WTC11 (cell line): Measurements from ENCODE around the gene AHSG. TPM values are rescaled to one million over a fixed set of nuclear protein-coding genes. Genes with fewer than 3 reads are reported as not detected.

ENCODE experiments used
- ATAC-seq: fragments of 200-7000 bp; cut with Tn5 transposase; 2 replicates; pipeline ENCODE4 v1.10.0; 2021; ENCODE audit warnings: mild to moderate bottlenecking, moderate library complexity
- CTCF ChIA-PET: fragments of 300-600 bp; sonication (Branson Sonifier 250); formaldehyde crosslinking; loops from one replicate; lab custom pipeline; 2021; ENCODE audit warnings: antibody characterized with exemption; lab: Charles Lee
- POLR2A ChIA-PET: fragments of 350-600 bp; sonication (Branson Sonifier 250); formaldehyde crosslinking; loops from one replicate; lab custom pipeline; 2021; ENCODE audit warnings: antibody characterized with exemption; lab: Charles Lee
- DNase-seq: peaks from one replicate; pipeline ENCODE4 v3.0.0; 2021; ENCODE audit warnings: low spot score
- H3K27ac Mint-ChIP-seq: 2 replicates; pipeline ENCODE4 v1.8.0; 2021; ENCODE audit warnings: mixed read lengths
- H3K27me3 Mint-ChIP-seq: 2 replicates; pipeline ENCODE4 v1.8.0; 2021; ENCODE audit warnings: low read depth, mild to moderate bottlenecking, moderate library complexity, mixed read lengths
- H3K36me3 Mint-ChIP-seq: 2 replicates; pipeline ENCODE4 v1.8.0; 2021; ENCODE audit warnings: mixed read lengths
- H3K4me1 Mint-ChIP-seq: 2 replicates; pipeline ENCODE4 v1.8.0; 2022; ENCODE audit warnings: mixed read lengths
- H3K4me3 Mint-ChIP-seq: 2 replicates; pipeline ENCODE4 v1.8.0; 2021; ENCODE audit warnings: mild to moderate bottlenecking, moderate library complexity, mixed read lengths
- H3K9me3 Mint-ChIP-seq: 2 replicates; pipeline ENCODE4 v1.8.0; 2021; ENCODE audit warnings: mixed read lengths
- ELF4 ChIP-seq: sonication (generic); formaldehyde crosslinking; IDR thresholded peaks from 2 replicates; pipeline ENCODE4 v1.8.1; 2022; ENCODE audit warnings: low read depth, mild to moderate bottlenecking, moderate library complexity, missing genetic modification reagents
- FOXJ3 ChIP-seq: sonication (generic); formaldehyde crosslinking; IDR thresholded peaks from 2 replicates; pipeline ENCODE4 v1.9.0; 2021; ENCODE audit warnings: missing genetic modification reagents, mild to moderate bottlenecking, borderline replicate concordance
- FOXK1 ChIP-seq: sonication (generic); formaldehyde crosslinking; IDR thresholded peaks from 2 replicates; pipeline ENCODE4 v1.8.0; 2022; ENCODE audit warnings: mild to moderate bottlenecking, moderate library complexity, missing genetic modification reagents
- GABPB1 ChIP-seq: sonication (generic); formaldehyde crosslinking; IDR thresholded peaks from 2 replicates; pipeline ENCODE4 v1.8.1; 2023; ENCODE audit warnings: mild to moderate bottlenecking, missing genetic modification reagents
- GRHL2 ChIP-seq: fragments of 250-450 bp; sonication (Bioruptor Pico); IDR thresholded peaks from 2 replicates; pipeline ENCODE4 v1.8.0; 2022; ENCODE audit warnings: mild to moderate bottlenecking, moderate library complexity; ENCODE audit not compliant: insufficient replicate concordance, severe bottlenecking
- KAT7 ChIP-seq: sonication (generic); formaldehyde crosslinking; IDR thresholded peaks from 2 replicates; pipeline ENCODE4 v1.8.1; 2023; ENCODE audit warnings: missing genetic modification reagents, mild to moderate bottlenecking, borderline replicate concordance
- MXD4 ChIP-seq: fragments of 250-450 bp; sonication (Bioruptor Pico); IDR thresholded peaks from 2 replicates; pipeline ENCODE4 v1.8.0; 2021; ENCODE audit warnings: mild to moderate bottlenecking, moderate library complexity, borderline replicate concordance
- PRRX2 ChIP-seq: fragments of 250-450 bp; sonication (Bioruptor Pico); IDR thresholded peaks from 2 replicates; pipeline ENCODE4 v1.8.0; 2021; ENCODE audit warnings: mild to moderate bottlenecking
- ZBTB21 ChIP-seq: sonication (generic); formaldehyde crosslinking; IDR thresholded peaks from 2 replicates; pipeline ENCODE4 v1.8.1; 2023; ENCODE audit warnings: mild to moderate bottlenecking, missing genetic modification reagents, borderline replicate concordance
- ZNF121 ChIP-seq: sonication (generic); formaldehyde crosslinking; IDR thresholded peaks from 2 replicates; pipeline ENCODE4 v1.8.0; 2023; ENCODE audit warnings: missing genetic modification reagents
- ZNF219 ChIP-seq: sonication (generic); formaldehyde crosslinking; IDR thresholded peaks from 2 replicates; pipeline ENCODE4 v1.8.0; 2023; ENCODE audit warnings: missing genetic modification reagents, mild to moderate bottlenecking, borderline replicate concordance
- total RNA-seq: library from RNA; stranded (reverse); gene quantifications from 3 replicates; pipeline ENCODE4 v1.2.3, GENCODE V29; 2021
- TF ChIP-seq, protein P1 (sequence below): sonication (generic); formaldehyde crosslinking; conservative IDR thresholded peaks from 2 replicates; pipeline ENCODE4 v1.8.1; 2023; ENCODE audit warnings: mild to moderate bottlenecking, low read depth, missing genetic modification reagents, moderate library complexity
- TF ChIP-seq, protein P2 (sequence below): fragments of 250-450 bp; sonication (Bioruptor Pico); IDR thresholded peaks from 2 replicates; pipeline ENCODE4 v1.9.0; 2021; ENCODE audit warnings: mild to moderate bottlenecking
- TF ChIP-seq, protein P3 (sequence below): fragments of 250-450 bp; sonication (Bioruptor Pico); IDR thresholded peaks from 2 replicates; pipeline ENCODE4 v1.8.0; 2021; ENCODE audit warnings: mild to moderate bottlenecking
- TF ChIP-seq, protein P4 (sequence below): sonication (generic); formaldehyde crosslinking; IDR thresholded peaks from 2 replicates; pipeline ENCODE4 v1.8.1; 2023; ENCODE audit warnings: mild to moderate bottlenecking, missing genetic modification reagents, moderate library complexity
- TF ChIP-seq, protein P5 (sequence below): sonication (generic); formaldehyde crosslinking; IDR thresholded peaks from 2 replicates; pipeline ENCODE4 v1.8.0; 2023; ENCODE audit warnings: missing genetic modification reagents, mild to moderate bottlenecking, borderline replicate concordance
- TF ChIP-seq, protein P6 (sequence below): sonication (generic); formaldehyde crosslinking; IDR thresholded peaks from 2 replicates; pipeline ENCODE4 v1.8.1; 2022; ENCODE audit warnings: missing genetic modification reagents, borderline replicate concordance
- TF ChIP-seq, protein P7 (sequence below): fragments of 250-450 bp; sonication (Bioruptor Pico); IDR thresholded peaks from 2 replicates; pipeline ENCODE4 v1.9.0; 2021; ENCODE audit warnings: moderate library complexity, mild to moderate bottlenecking, inconsistent platforms, borderline replicate concordance
- TF ChIP-seq, protein P8 (sequence below): sonication (generic); formaldehyde crosslinking; IDR thresholded peaks from 2 replicates; pipeline ENCODE4 v1.8.0; 2022; ENCODE audit warnings: mild to moderate bottlenecking, missing genetic modification reagents

The AHSG gene
- total RNA-seq, 1 experiment from 2014 or later: 1.9 TPM

DNA sequence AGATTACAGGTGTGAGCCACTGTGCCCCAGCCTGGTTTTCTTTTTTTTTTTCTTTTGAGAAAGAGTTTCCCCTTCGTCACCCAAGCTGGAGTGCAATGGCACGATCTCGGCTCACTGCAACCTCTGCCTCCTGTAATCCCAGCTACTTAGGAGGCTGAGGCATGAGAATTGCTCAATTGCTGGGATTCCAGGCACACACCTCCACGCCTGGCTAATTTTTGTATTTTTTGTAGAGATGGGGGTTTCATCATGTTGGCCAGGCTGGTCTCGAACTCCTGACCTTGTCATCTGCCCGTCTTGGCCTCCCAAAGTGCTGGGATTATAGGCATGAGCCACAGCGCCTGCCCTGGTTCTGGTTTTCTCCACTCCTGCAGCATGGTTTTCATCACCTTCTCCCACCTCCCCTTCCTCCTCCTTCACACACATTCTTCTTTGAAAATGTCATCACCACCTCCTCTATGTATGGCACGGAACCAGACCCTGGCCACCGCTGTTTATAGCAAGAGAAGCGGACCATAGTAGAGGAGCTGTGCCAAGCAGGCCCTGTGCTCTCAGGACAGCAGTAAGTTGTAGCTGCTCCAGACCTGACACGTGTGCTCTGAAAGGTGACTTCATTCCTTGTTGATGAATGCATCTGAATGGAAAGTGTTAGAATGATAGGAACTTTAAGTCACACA is 14.6 kb upstream of the AHSG start:
- DNase-seq: no peak
- Mint-ChIP-seq H3K36me3 (no peaks in the 10 kb centered on the region), H3K9me3 (no peaks in the 10 kb centered on the region), H3K4me3 (no peak overlapping the region), H3K27ac (no peak overlapping the region), H3K27me3 (peaks cover 6% of the 10 kb centered on the region; the same call in 1 of the 2 replicates), H3K4me1 (peaks cover 6% of the 10 kb centered on the region)
- TF ChIP-seq, protein P1, sequence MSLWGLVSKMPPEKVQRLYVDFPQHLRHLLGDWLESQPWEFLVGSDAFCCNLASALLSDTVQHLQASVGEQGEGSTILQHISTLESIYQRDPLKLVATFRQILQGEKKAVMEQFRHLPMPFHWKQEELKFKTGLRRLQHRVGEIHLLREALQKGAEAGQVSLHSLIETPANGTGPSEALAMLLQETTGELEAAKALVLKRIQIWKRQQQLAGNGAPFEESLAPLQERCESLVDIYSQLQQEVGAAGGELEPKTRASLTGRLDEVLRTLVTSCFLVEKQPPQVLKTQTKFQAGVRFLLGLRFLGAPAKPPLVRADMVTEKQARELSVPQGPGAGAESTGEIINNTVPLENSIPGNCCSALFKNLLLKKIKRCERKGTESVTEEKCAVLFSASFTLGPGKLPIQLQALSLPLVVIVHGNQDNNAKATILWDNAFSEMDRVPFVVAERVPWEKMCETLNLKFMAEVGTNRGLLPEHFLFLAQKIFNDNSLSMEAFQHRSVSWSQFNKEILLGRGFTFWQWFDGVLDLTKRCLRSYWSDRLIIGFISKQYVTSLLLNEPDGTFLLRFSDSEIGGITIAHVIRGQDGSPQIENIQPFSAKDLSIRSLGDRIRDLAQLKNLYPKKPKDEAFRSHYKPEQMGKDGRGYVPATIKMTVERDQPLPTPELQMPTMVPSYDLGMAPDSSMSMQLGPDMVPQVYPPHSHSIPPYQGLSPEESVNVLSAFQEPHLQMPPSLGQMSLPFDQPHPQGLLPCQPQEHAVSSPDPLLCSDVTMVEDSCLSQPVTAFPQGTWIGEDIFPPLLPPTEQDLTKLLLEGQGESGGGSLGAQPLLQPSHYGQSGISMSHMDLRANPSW: no peak
- TF ChIP-seq, protein P2, sequence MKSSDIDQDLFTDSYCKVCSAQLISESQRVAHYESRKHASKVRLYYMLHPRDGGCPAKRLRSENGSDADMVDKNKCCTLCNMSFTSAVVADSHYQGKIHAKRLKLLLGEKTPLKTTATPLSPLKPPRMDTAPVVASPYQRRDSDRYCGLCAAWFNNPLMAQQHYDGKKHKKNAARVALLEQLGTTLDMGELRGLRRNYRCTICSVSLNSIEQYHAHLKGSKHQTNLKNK: no peak
- no peak for TF ChIP-seq GRHL2 (CRISPR knock-in tag)
- TF ChIP-seq, protein P3, sequence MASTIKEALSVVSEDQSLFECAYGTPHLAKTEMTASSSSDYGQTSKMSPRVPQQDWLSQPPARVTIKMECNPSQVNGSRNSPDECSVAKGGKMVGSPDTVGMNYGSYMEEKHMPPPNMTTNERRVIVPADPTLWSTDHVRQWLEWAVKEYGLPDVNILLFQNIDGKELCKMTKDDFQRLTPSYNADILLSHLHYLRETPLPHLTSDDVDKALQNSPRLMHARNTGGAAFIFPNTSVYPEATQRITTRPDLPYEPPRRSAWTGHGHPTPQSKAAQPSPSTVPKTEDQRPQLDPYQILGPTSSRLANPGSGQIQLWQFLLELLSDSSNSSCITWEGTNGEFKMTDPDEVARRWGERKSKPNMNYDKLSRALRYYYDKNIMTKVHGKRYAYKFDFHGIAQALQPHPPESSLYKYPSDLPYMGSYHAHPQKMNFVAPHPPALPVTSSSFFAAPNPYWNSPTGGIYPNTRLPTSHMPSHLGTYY (CRISPR knock-in tag): no peak
- TF ChIP-seq, protein P4, sequence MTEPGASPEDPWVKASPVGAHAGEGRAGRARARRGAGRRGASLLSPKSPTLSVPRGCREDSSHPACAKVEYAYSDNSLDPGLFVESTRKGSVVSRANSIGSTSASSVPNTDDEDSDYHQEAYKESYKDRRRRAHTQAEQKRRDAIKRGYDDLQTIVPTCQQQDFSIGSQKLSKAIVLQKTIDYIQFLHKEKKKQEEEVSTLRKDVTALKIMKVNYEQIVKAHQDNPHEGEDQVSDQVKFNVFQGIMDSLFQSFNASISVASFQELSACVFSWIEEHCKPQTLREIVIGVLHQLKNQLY: no peak
- no peak; the same call in 1 of the 2 replicates for TF ChIP-seq GABPB1 (CRISPR knock-in tag)
- TF ChIP-seq, protein P5, sequence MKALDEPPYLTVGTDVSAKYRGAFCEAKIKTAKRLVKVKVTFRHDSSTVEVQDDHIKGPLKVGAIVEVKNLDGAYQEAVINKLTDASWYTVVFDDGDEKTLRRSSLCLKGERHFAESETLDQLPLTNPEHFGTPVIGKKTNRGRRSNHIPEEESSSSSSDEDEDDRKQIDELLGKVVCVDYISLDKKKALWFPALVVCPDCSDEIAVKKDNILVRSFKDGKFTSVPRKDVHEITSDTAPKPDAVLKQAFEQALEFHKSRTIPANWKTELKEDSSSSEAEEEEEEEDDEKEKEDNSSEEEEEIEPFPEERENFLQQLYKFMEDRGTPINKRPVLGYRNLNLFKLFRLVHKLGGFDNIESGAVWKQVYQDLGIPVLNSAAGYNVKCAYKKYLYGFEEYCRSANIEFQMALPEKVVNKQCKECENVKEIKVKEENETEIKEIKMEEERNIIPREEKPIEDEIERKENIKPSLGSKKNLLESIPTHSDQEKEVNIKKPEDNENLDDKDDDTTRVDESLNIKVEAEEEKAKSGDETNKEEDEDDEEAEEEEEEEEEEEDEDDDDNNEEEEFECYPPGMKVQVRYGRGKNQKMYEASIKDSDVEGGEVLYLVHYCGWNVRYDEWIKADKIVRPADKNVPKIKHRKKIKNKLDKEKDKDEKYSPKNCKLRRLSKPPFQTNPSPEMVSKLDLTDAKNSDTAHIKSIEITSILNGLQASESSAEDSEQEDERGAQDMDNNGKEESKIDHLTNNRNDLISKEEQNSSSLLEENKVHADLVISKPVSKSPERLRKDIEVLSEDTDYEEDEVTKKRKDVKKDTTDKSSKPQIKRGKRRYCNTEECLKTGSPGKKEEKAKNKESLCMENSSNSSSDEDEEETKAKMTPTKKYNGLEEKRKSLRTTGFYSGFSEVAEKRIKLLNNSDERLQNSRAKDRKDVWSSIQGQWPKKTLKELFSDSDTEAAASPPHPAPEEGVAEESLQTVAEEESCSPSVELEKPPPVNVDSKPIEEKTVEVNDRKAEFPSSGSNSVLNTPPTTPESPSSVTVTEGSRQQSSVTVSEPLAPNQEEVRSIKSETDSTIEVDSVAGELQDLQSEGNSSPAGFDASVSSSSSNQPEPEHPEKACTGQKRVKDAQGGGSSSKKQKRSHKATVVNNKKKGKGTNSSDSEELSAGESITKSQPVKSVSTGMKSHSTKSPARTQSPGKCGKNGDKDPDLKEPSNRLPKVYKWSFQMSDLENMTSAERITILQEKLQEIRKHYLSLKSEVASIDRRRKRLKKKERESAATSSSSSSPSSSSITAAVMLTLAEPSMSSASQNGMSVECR (CRISPR knock-in tag): no peak
- no peak for TF ChIP-seq ZNF219 (CRISPR knock-in tag)
- TF ChIP-seq, protein P6, sequence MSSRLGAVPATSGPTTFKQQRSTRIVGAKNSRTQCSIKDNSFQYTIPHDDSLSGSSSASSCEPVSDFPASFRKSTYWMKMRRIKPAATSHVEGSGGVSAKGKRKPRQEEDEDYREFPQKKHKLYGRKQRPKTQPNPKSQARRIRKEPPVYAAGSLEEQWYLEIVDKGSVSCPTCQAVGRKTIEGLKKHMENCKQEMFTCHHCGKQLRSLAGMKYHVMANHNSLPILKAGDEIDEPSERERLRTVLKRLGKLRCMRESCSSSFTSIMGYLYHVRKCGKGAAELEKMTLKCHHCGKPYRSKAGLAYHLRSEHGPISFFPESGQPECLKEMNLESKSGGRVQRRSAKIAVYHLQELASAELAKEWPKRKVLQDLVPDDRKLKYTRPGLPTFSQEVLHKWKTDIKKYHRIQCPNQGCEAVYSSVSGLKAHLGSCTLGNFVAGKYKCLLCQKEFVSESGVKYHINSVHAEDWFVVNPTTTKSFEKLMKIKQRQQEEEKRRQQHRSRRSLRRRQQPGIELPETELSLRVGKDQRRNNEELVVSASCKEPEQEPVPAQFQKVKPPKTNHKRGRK (CRISPR knock-in tag): no peak
- no peak for TF ChIP-seq ELF4 (CRISPR knock-in tag)
- TF ChIP-seq PRRX2: no peak
- TF ChIP-seq, protein P7, sequence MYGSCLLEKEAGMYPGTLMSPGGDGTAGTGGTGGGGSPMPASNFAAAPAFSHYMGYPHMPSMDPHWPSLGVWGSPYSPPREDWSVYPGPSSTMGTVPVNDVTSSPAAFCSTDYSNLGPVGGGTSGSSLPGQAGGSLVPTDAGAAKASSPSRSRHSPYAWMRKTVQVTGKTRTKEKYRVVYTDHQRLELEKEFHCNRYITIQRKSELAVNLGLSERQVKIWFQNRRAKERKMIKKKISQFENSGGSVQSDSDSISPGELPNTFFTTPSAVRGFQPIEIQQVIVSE (CRISPR knock-in tag): no peak
- no peak for TF ChIP-seq MXD4
- no peak for TF ChIP-seq ZBTB21 (CRISPR knock-in tag)
- TF ChIP-seq FOXK1: no peak
- TF ChIP-seq, protein P8, sequence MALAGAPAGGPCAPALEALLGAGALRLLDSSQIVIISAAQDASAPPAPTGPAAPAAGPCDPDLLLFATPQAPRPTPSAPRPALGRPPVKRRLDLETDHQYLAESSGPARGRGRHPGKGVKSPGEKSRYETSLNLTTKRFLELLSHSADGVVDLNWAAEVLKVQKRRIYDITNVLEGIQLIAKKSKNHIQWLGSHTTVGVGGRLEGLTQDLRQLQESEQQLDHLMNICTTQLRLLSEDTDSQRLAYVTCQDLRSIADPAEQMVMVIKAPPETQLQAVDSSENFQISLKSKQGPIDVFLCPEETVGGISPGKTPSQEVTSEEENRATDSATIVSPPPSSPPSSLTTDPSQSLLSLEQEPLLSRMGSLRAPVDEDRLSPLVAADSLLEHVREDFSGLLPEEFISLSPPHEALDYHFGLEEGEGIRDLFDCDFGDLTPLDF (CRISPR knock-in tag): no peak
- no peak for TF ChIP-seq KAT7 (CRISPR knock-in tag)
- no peak for TF ChIP-seq ZNF121
- no peak for TF ChIP-seq FOXJ3 (CRISPR knock-in tag)
- no peak for ATAC-seq
- ChIA-PET CTCF (interaction anchor here (3.0 to 10.5 kb wide), 2 partner anchors 16 to 18 kb away, joined by 31 to 87 read pairs; partner anchors contain the start of gene AHSG), POLR2A (no interaction called here)
